Prostate gland (tissue), 2 donors: ENCODE results near the gene ALB.

Source experiments
- CTCF ChIP-seq, 4 experiments: fragments of 200-600 bp in 2 of 4; fragments of 450-650 bp in 2 of 4; sonication (generic) in 2 of 4; IDR thresholded peaks; 1 replicate in 3 of 4; 2 replicates in 1 of 4; pipeline ENCODE4 v1.5.1; 2016 to 2019; ENCODE audit warnings: antibody characterized with exemption in 4 of 4, mild to moderate bottlenecking in 2 of 4, moderate library complexity in 2 of 4
- POLR2A ChIP-seq: fragments of 450-650 bp; IDR thresholded peaks from one replicate; pipeline ENCODE4 v1.6.1; 2016; ENCODE audit warnings: antibody characterized with exemption, mild to moderate bottlenecking

GRCh38 chr4:73392936-73393335 is 11.2 kb upstream of the ALB start:
- TF ChIP-seq CTCF (IDR thresholded peaks at IDR 0.05) = no peak
- no peak for TF ChIP-seq POLR2A
